Skeletal muscle satellite cell (primary cell): Measurements from ENCODE around the gene TP53INP2.

Experiments
- H3K27me3 ChIP-seq: 2 replicates; pipeline ENCODE4 v1.7.0; 2013; ENCODE audit warnings: low read length; ENCODE audit not compliant: control insufficient read depth, insufficient read depth
- H3K36me3 ChIP-seq: 2 replicates; pipeline ENCODE4 v1.7.0; 2013; ENCODE audit warnings: mild to moderate bottlenecking, control low read depth, low read length; ENCODE audit not compliant: insufficient read depth
- H3K4me1 ChIP-seq: 2 replicates; pipeline ENCODE4 v1.7.0; 2013; ENCODE audit warnings: low read length; ENCODE audit not compliant: control insufficient read depth, insufficient read depth
- H3K4me2 ChIP-seq: 2 replicates; pipeline ENCODE4 v1.7.0; 2013; ENCODE audit warnings: mild to moderate bottlenecking, low read length
- H3K4me3 ChIP-seq: 2 replicates; pipeline ENCODE4 v1.7.0; 2013; ENCODE audit warnings: low read length
- H3K9ac ChIP-seq: 2 replicates; pipeline ENCODE4 v1.7.0; 2013; ENCODE audit warnings: mild to moderate bottlenecking, low read depth, low read length, moderate library complexity
- H3K9me3 ChIP-seq: replicated peaks from 2 replicates; pipeline ENCODE4 v1.7.0; 2013; ENCODE audit warnings: mild to moderate bottlenecking, control low read depth, low read length

The TP53INP2 gene

GRCh38 chr20:34744340-34744739 lies 40.2 kb downstream of the TP53INP2 start:
- Histone ChIP-seq H3K9ac (no peak overlapping the region), H3K4me3 (no peak overlapping the region), H3K4me2 (no peak overlapping the region), H3K27me3 (no peaks in the 10 kb centered on the region), H3K4me1 (no peaks in the 10 kb centered on the region), H3K9me3 (no peaks in the 10 kb centered on the region), H3K36me3 (peaks cover 80% of the 10 kb centered on the region)

- H3K27me3 ChIP-seq: no peaks in the 10 kb centered on the region
- no peaks in the 10 kb centered on the region for H3K4me1 ChIP-seq
- H3K9me3 ChIP-seq: no peaks in the 10 kb centered on the region
- no peak overlapping the region for H3K4me3 ChIP-seq
- H3K4me2 ChIP-seq: no peak overlapping the region
- no peak overlapping the region for H3K9ac ChIP-seq
- H3K36me3 ChIP-seq: peaks cover 83% of the 10 kb centered on the region
Measured at GRCh38 chr20:34744847-34745246, 40.7 kb downstream of the TP53INP2 start.

DNA sequence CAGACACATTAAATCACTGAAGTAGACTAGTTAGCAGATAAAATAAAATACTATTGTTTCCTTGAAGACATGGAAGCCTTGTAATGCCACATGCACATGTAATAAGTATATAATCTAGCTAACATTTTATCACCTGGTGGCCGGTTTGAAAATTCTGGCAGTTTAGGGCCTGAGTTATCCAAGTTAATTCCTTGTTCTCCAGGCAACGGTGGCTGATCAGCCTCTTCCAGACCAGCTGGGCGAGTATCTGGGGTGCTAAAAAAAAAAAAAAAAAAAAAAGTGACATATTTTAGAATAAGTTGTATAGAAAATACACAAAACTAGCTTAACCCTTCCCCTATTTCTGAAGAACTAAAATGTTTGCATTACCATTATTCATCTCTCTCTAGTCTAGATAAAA lies 42.5 kb downstream of the TP53INP2 start:
- Histone ChIP-seq H3K9ac (no peak overlapping the region), H3K4me3 (no peak overlapping the region), H3K4me1 (no peaks in the 10 kb centered on the region), H3K4me2 (no peak overlapping the region), H3K36me3 (peaks cover 78% of the 10 kb centered on the region), H3K27me3 (no peaks in the 10 kb centered on the region), H3K9me3 (no peaks in the 10 kb centered on the region)

DNA sequence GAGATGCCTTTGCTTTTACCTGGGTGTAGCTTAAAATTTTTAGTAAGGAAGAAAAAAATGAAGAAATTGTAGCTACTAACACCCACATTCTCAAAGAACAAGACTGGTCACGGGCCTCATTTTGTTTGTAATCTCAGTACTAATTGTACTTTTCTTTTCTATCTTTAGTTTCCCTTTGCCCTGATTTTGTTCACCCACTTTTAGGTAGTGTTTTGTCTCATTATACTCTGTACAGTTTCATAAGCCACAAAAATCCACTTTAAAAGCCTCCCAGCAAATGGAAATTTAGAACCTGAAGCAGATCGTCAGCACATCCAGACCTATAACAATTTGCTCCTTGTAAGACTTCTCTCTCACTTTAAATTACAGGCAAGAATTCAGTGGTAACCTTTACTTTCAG lies 43.3 kb downstream of the TP53INP2 start:
- no peaks in the 10 kb centered on the region for H3K27me3 ChIP-seq
- no peaks in the 10 kb centered on the region for H3K9me3 ChIP-seq
- H3K36me3 ChIP-seq: peaks cover 71% of the 10 kb centered on the region
- H3K4me1 ChIP-seq: no peaks in the 10 kb centered on the region
- H3K9ac ChIP-seq: no peak overlapping the region
- no peak overlapping the region for H3K4me2 ChIP-seq
- no peak overlapping the region for H3K4me3 ChIP-seq

DNA sequence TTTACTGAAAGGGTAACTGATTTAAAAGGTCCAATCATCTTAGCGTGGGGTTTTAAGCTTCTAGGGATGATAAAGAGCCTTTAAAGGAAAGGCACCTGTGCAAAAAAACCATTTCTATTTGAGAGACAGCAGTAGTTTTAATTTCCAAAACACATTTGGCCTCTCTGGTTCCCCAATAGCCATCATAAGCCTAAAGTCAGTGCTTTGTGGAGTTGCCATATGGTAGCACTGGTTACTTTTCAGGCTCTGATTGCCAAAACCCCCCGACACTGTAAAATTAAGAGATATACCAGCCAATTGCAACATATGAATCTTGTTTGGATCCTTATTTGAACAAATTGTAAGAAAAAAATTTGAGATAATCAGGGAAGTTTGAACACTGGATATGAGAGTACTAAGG lies 44.6 kb downstream of the TP53INP2 start:
- Histone ChIP-seq H3K4me3 (no peak overlapping the region), H3K27me3 (no peaks in the 10 kb centered on the region), H3K9me3 (no peaks in the 10 kb centered on the region), H3K4me1 (no peaks in the 10 kb centered on the region), H3K9ac (no peak overlapping the region), H3K36me3 (peaks cover 62% of the 10 kb centered on the region), H3K4me2 (no peak overlapping the region)

DNA sequence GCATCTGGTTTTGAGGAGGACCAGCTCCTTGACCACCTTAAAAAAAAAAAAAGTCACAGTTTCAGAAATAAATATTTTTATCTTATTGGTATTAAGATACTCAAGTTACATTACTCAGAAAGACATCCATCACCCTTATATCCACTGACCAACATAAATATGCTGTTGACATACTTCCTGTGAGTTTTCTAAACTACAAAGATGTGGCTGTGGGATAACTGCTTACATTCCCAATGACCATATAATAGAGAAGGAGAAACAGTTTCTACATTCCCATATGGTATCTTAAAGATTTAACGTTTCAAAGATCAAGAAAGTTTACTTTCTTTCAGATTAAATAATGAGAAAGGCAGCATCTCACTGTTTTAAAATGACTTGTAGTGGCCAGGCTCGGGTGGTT lies 46.3 kb downstream of the TP53INP2 start:
- H3K9ac ChIP-seq: no peak overlapping the region
- no peaks in the 10 kb centered on the region for H3K9me3 ChIP-seq
- H3K36me3 ChIP-seq: peaks cover 54% of the 10 kb centered on the region
- no peaks in the 10 kb centered on the region for H3K27me3 ChIP-seq
- H3K4me3 ChIP-seq: no peak overlapping the region
- no peaks in the 10 kb centered on the region for H3K4me1 ChIP-seq
- no peak overlapping the region for H3K4me2 ChIP-seq

DNA sequence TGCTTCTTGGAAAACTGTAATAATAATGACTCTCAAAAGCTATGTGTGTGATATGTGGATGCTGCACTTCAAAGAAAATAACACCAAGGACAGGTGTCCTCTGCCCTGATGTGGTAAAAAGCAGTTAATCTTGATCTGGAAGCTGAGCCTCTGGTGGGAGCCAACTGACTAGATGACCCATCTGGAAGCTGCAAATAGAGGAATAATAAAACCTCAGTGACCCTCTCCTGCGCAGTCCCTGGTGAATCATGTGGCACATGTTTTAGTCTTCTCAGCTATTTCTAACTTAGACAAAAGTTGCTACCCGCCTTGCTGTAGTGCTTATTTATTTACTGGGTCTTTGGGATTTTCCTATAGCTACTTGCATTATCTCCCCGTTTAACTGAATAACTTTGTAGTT lies 47.3 kb downstream of the TP53INP2 start:
- H3K27me3 ChIP-seq: no peaks in the 10 kb centered on the region
- H3K4me3 ChIP-seq: no peak overlapping the region
- no peaks in the 10 kb centered on the region for H3K4me1 ChIP-seq
- H3K4me2 ChIP-seq: no peak overlapping the region
- no peaks in the 10 kb centered on the region for H3K9me3 ChIP-seq
- no peak overlapping the region for H3K9ac ChIP-seq
- H3K36me3 ChIP-seq: peaks cover 54% of the 10 kb centered on the region

- Histone ChIP-seq H3K36me3 (peaks cover 63% of the 10 kb centered on the region), H3K9me3 (no peaks in the 10 kb centered on the region), H3K4me2 (no peak overlapping the region)
Measured at GRCh38 chr20:34753706-34754461, 49.7 kb downstream of the TP53INP2 start.

DNA sequence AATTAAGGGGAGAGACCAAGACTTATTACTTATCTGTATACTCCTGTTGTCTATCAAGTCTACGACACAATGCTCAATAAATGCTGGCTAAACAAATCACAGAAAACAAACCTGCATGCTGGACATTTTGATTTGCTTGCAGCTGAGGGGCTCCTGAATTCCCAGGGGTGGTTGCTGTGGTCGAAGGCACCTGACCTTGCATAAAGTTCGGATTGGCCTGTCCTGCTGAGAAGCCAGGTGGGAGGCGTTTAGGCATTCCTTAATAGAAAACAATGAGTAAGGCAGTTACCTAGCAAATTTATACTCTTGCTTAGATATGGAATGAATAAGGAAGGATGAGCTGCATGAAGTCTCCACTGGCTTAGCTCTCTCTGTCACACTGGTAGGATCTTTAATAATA lies 50.5 kb downstream of the TP53INP2 start:
- Histone ChIP-seq H3K27me3 (no peaks in the 10 kb centered on the region), H3K4me2 (no peak overlapping the region), H3K4me3 (no peak overlapping the region), H3K9me3 (no peaks in the 10 kb centered on the region), H3K4me1 (no peaks in the 10 kb centered on the region), H3K36me3 (peaks cover 61% of the 10 kb centered on the region), H3K9ac (no peak overlapping the region)

More at GRCh38 chr20:34753706-34754461, 49.7 kb downstream of the TP53INP2 start:
- no peak overlapping the region for H3K9ac ChIP-seq
- H3K27me3 ChIP-seq: no peaks in the 10 kb centered on the region
- no peak overlapping the region for H3K4me3 ChIP-seq
- H3K4me1 ChIP-seq: no peaks in the 10 kb centered on the region

DNA sequence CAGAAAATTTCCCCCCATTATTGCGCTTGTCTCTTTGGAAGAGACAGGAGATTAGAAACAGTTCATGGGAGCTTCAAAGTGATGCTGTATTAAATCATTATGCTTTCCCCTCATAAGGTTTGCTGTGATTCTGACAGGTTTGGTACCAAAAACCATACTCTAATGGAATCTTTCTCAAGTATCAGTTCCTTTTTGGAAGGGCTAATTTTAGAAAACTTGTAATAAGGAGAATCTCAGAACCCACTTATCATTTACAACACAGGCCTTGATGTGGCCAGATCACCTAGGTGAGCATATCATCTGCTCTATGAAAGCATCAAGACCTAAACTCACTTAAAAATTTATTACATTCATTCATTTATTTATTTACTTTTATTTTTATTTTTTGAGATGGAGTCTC lies 51.2 kb downstream of the TP53INP2 start:
- Histone ChIP-seq H3K4me3 (no peak overlapping the region), H3K9me3 (no peaks in the 10 kb centered on the region), H3K27me3 (no peaks in the 10 kb centered on the region), H3K9ac (no peak overlapping the region), H3K36me3 (peaks cover 57% of the 10 kb centered on the region), H3K4me1 (no peaks in the 10 kb centered on the region), H3K4me2 (no peak overlapping the region)

- no peak overlapping the region for H3K4me3 ChIP-seq
- H3K9ac ChIP-seq: no peak overlapping the region
- H3K4me1 ChIP-seq: peaks cover 3% of the 10 kb centered on the region
- H3K36me3 ChIP-seq: peaks cover 45% of the 10 kb centered on the region
- no peaks in the 10 kb centered on the region for H3K9me3 ChIP-seq
- H3K27me3 ChIP-seq: no peaks in the 10 kb centered on the region
- no peak overlapping the region for H3K4me2 ChIP-seq
Measured at GRCh38 chr20:34762031-34762555, 57.9 kb downstream of the TP53INP2 start.
